Activated CD8-positive, alpha-beta memory T cell treated with anti-CD3 and anti-CD28 coated beads, Interleukin-2, amount 10 ng/mL, durations not matched to agents 7 days and 5 days (primary cell): Measurements from ENCODE around the gene PKNOX2. TPM values are rescaled to one million over a fixed set of nuclear protein-coding genes. Genes with fewer than 3 reads are reported as not detected.

Experiments used
- ATAC-seq: fragments of 150-1000 bp; cut with Tn5 transposase; one replicate; pipeline ENCODE4 v1.10.0; 2021; ENCODE audit warnings: moderate library complexity
- CTCF ChIA-PET: fragments of 350-600 bp; sonication (Branson Sonifier 250); formaldehyde crosslinking; loops from one replicate; lab custom pipeline; 2021; ENCODE audit warnings: antibody characterized with exemption; lab: Charles Lee
- DNase-seq: peaks from one replicate; pipeline ENCODE4 v3.0.0-alpha.2; 2020
- H3K27ac Mint-ChIP-seq: one replicate; pipeline ENCODE4 v1.8.0; 2021; ENCODE audit warnings: mild to moderate bottlenecking, mixed read lengths
- H3K27me3 Mint-ChIP-seq: one replicate; pipeline ENCODE4 v1.8.0; 2021; ENCODE audit warnings: mixed read lengths
- H3K36me3 Mint-ChIP-seq: one replicate; pipeline ENCODE4 v1.8.0; 2021; ENCODE audit warnings: mild to moderate bottlenecking, mixed read lengths
- H3K4me1 Mint-ChIP-seq: one replicate; pipeline ENCODE4 v1.8.0; 2021; ENCODE audit warnings: mixed read lengths
- H3K4me3 Mint-ChIP-seq: one replicate; pipeline ENCODE4 v1.8.0; 2021; ENCODE audit warnings: mild to moderate bottlenecking, moderate library complexity, mixed read lengths
- H3K9me3 Mint-ChIP-seq: one replicate; pipeline ENCODE4 v1.8.0; 2022; ENCODE audit warnings: low read depth, mixed read lengths
- total RNA-seq, 2 experiments: library from RNA; stranded (reverse); gene quantifications; one replicate each; pipeline ENCODE4 v1.2.3, GENCODE V29; 2021

The PKNOX2 gene
- total RNA-seq, 2 experiments from 2014 or later = not detected

GRCh38 chr11:125242141-125242775 is 77.7 kb downstream of the PKNOX2 start:
- Mint-ChIP-seq H3K9me3 (no peaks in the 10 kb centered on the region), H3K36me3 (no peaks in the 10 kb centered on the region)
- CTCF ChIA-PET = no interaction called here

GRCh38 chr11:125244166-125244565 is 79.6 kb downstream of the PKNOX2 start:
- H3K4me1 Mint-ChIP-seq = no peaks in the 10 kb centered on the region
- no peaks in the 10 kb centered on the region for H3K36me3 Mint-ChIP-seq
- no peak overlapping the region for H3K27ac Mint-ChIP-seq
- CTCF ChIA-PET = no interaction called here
- no peak overlapping the region for H3K4me3 Mint-ChIP-seq
- H3K9me3 Mint-ChIP-seq = no peaks in the 10 kb centered on the region
- DNase-seq (no peak), ATAC-seq (no peak)
- peaks cover 21% of the 10 kb centered on the region for H3K27me3 Mint-ChIP-seq

More at GRCh38 chr11:125242141-125242775, 77.7 kb downstream of the PKNOX2 start:
- Mint-ChIP-seq H3K4me1 (no peaks in the 10 kb centered on the region), H3K27ac (no peak overlapping the region), H3K4me3 (no peak overlapping the region), H3K27me3 (peaks cover 18% of the 10 kb centered on the region)
- DNase-seq (no peak), ATAC-seq (no peak)

DNA sequence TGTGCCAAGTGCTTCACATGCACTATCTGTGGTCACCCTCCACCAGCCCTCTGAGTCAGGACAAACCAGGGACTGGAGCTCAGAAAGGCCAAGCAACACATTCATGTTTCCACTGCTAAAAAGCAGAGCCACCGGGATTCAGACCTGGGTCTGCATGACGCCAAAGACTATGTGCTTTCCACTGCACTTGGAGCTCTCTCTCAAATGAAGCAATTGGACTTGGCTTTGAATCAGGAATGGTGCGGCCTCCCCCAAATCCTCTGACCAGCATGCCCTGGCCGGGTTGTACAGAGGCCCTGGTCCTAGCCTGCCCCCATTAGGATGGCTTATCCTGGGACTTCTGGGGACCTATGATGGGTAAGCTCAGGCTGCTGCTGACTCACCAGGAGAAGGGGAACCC is 80.7 kb downstream of the PKNOX2 start:
- H3K27ac Mint-ChIP-seq = no peak overlapping the region
- H3K4me3 Mint-ChIP-seq = no peak overlapping the region
- DNase-seq (no peak), ATAC-seq (no peak)
- H3K4me1 Mint-ChIP-seq = no peaks in the 10 kb centered on the region
- no peaks in the 10 kb centered on the region for H3K36me3 Mint-ChIP-seq
- no peaks in the 10 kb centered on the region for H3K9me3 Mint-ChIP-seq
- peaks cover 11% of the 10 kb centered on the region for H3K27me3 Mint-ChIP-seq
- CTCF ChIA-PET = no interaction called here

DNA sequence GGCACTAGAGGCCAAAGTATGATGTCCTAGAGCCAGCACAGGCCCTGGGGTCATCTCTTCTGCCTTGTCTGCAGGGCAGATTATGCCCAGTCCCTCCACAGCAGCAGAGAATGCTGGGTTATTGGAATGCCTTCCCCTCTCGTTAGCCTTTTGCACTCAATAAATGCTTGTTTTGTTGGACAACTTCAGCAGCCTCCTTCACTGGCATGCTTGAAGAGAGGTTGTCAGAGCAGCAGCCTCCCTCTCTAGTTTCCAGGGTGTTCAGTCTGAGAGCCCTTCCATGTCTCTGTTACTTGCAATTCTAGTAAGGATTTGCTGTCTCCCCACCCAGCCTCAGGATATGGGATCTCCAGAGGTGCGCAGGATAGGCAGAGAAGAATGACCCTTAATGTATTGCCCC is 82.9 kb downstream of the PKNOX2 start:
- no peaks in the 10 kb centered on the region for H3K4me1 Mint-ChIP-seq
- H3K4me3 Mint-ChIP-seq = no peak overlapping the region
- H3K27me3 Mint-ChIP-seq = peaks cover 9% of the 10 kb centered on the region
- CTCF ChIA-PET = no interaction called here
- no peaks in the 10 kb centered on the region for H3K9me3 Mint-ChIP-seq
- no peak overlapping the region for H3K27ac Mint-ChIP-seq
- H3K36me3 Mint-ChIP-seq = no peaks in the 10 kb centered on the region
- ATAC-seq (no peak), DNase-seq (no peak)

- no peaks in the 10 kb centered on the region for H3K36me3 Mint-ChIP-seq
- H3K27me3 Mint-ChIP-seq = peaks cover 9% of the 10 kb centered on the region
- DNase-seq (no peak), ATAC-seq (no peak)
- no peak overlapping the region for H3K27ac Mint-ChIP-seq
- H3K4me1 Mint-ChIP-seq = no peaks in the 10 kb centered on the region
- CTCF ChIA-PET = no interaction called here
- no peaks in the 10 kb centered on the region for H3K9me3 Mint-ChIP-seq
- no peak overlapping the region for H3K4me3 Mint-ChIP-seq
Observed at GRCh38 chr11:125250318-125251213, 86.0 kb downstream of the PKNOX2 start.

DNA sequence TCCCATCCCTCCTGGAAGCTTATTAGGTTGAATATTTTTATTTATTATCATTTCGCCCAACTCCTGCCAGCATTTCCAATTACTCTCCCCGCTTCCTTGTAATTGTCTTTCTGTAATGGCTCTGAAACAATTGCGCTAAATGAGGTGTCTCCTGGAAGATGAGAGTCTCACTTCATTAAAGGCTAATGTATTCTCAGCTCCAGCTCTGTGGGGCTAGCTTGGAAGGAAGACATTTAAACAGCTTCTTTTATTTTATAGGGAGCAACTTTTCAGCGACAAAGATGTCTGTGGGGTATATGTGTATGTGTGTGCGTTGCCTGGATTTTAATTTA is 86.6 kb downstream of the PKNOX2 start:
- Mint-ChIP-seq H3K4me1 (no peaks in the 10 kb centered on the region), H3K27ac (no peak overlapping the region), H3K4me3 (no peak overlapping the region), H3K27me3 (peaks cover 9% of the 10 kb centered on the region), H3K9me3 (no peaks in the 10 kb centered on the region), H3K36me3 (no peaks in the 10 kb centered on the region)
- DNase-seq (no peak), ATAC-seq (no peak)
- CTCF ChIA-PET = no interaction called here

DNA sequence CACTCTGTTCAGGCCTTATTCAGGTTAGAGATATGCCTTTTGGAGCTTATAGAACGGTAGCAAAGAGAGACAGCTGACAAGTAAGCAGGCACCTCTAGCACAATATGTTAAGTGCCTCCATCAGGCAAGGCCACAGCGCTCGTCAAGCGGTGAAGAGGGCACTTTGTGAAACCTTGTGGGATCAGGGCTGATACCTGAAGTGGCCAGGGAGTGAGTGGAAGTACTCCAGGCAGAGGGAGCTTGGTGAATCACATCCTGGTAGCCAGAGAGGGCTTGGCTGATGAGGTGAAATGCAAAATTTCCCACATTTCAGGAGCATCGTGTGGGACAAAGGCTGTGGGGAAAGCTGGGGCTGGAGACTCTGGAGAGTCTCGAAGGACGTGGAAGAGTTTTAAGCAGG is 87.4 kb downstream of the PKNOX2 start:
- CTCF ChIA-PET = no interaction called here
- Mint-ChIP-seq H3K36me3 (no peaks in the 10 kb centered on the region), H3K4me3 (no peak overlapping the region)

GRCh38 chr11:125253289-125253688 is 88.7 kb downstream of the PKNOX2 start:
- no peaks in the 10 kb centered on the region for H3K36me3 Mint-ChIP-seq
- peaks cover 4% of the 10 kb centered on the region for H3K27me3 Mint-ChIP-seq
- H3K27ac Mint-ChIP-seq = no peak overlapping the region
- CTCF ChIA-PET = no interaction called here
- H3K9me3 Mint-ChIP-seq = no peaks in the 10 kb centered on the region
- DNase-seq (no peak), ATAC-seq (no peak)
- H3K4me1 Mint-ChIP-seq = no peaks in the 10 kb centered on the region
- H3K4me3 Mint-ChIP-seq = no peak overlapping the region

More for the DNA sequence above, 87.4 kb downstream of the PKNOX2 start:
- H3K27ac Mint-ChIP-seq = no peak overlapping the region
- H3K4me1 Mint-ChIP-seq = no peaks in the 10 kb centered on the region
- no peak for DNase-seq
- H3K9me3 Mint-ChIP-seq = no peaks in the 10 kb centered on the region
- no peak for ATAC-seq
- H3K27me3 Mint-ChIP-seq = peaks cover 12% of the 10 kb centered on the region

DNA sequence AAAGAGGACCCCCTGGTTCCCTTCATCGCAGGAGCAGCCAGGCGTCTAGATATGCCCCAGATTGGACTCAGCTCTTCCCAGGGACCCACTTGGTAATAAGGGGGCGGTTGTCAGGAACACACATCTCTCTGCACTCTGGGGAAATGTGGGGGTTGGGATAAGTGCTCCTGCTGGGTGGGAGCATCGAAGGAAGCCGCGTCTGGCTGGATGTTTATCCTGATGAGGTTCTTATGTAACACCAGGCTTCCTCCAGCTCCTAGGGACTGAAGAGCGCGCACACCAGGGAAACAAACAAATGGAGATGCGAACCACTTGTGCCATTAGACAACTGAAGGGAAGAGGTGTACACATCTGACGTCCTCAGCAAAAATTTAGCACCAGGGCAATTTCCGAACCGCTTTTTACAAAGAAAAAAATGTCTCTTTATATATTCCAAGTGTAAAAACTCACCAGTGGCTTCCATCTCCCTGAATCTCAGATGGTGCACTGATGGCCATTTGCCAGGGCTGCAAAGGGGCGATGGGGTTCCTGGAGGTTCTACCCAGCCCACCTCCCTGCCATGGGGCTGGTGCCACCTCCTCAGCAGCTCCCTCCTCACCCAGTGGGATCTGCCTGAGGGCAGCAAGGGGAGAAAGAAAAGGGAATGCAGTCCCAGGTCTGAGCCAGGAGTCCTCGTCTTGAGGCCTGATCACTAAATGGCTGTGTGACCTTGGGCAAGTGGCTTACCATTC is 89.4 kb downstream of the PKNOX2 start:
- ATAC-seq (no peak), DNase-seq (no peak)
- Mint-ChIP-seq H3K4me3 (no peak overlapping the region), H3K27me3 (peaks cover 4% of the 10 kb centered on the region), H3K36me3 (no peaks in the 10 kb centered on the region), H3K9me3 (no peaks in the 10 kb centered on the region), H3K27ac (no peak overlapping the region), H3K4me1 (no peaks in the 10 kb centered on the region)
- CTCF ChIA-PET = no interaction called here

- DNase-seq (no peak), ATAC-seq (no peak)
- no peak overlapping the region for H3K4me3 Mint-ChIP-seq
- H3K4me1 Mint-ChIP-seq = no peaks in the 10 kb centered on the region
- CTCF ChIA-PET = no interaction called here
- no peak overlapping the region for H3K27ac Mint-ChIP-seq
- peaks cover 14% of the 10 kb centered on the region for H3K27me3 Mint-ChIP-seq
- H3K36me3 Mint-ChIP-seq = no peaks in the 10 kb centered on the region
- H3K9me3 Mint-ChIP-seq = no peaks in the 10 kb centered on the region
Observed at GRCh38 chr11:125256541-125257189, 92.1 kb downstream of the PKNOX2 start.

- CTCF ChIA-PET = no interaction called here
- Mint-ChIP-seq H3K9me3 (no peaks in the 10 kb centered on the region), H3K27ac (no peak overlapping the region), H3K4me3 (no peak overlapping the region), H3K36me3 (no peaks in the 10 kb centered on the region), H3K4me1 (no peaks in the 10 kb centered on the region), H3K27me3 (peaks cover 20% of the 10 kb centered on the region)
- no peak for ATAC-seq
- no peak for DNase-seq
Observed at GRCh38 chr11:125257190-125257579, 92.6 kb downstream of the PKNOX2 start.

DNA sequence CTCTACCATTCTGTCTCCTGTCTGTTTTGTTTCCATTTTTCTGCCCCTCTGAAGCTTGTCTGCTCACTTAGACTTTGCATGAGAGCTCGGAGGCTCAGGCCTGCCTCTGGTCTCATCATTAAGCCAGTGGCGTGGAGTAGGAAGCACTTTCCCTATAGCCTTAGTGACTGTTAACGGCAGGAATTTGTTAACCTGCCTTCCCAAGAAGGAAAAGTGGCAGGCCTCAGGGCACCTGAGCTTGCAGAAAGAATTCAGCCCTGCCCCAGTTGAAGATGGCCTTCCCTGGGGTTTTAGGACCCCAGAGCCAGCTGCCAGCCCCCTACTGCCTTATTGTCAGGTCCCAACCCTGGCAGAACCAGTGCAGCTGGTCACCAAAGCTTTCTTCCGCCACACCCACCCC is 93.2 kb downstream of the PKNOX2 start:
- H3K27ac Mint-ChIP-seq = no peak overlapping the region
- H3K27me3 Mint-ChIP-seq = peaks cover 24% of the 10 kb centered on the region

GRCh38 chr11:125258291-125259032 is 93.9 kb downstream of the PKNOX2 start:
- no peak overlapping the region for H3K27ac Mint-ChIP-seq
- no peaks in the 10 kb centered on the region for H3K4me1 Mint-ChIP-seq
- no peak for ATAC-seq
- no peak overlapping the region for H3K4me3 Mint-ChIP-seq
- no peak for DNase-seq
- no peaks in the 10 kb centered on the region for H3K36me3 Mint-ChIP-seq
- H3K27me3 Mint-ChIP-seq = peaks cover 31% of the 10 kb centered on the region
- H3K9me3 Mint-ChIP-seq = no peaks in the 10 kb centered on the region
- CTCF ChIA-PET = no interaction called here

More for the DNA sequence above, 93.2 kb downstream of the PKNOX2 start:
- H3K36me3 Mint-ChIP-seq = no peaks in the 10 kb centered on the region
- no peak overlapping the region for H3K4me3 Mint-ChIP-seq
- DNase-seq = no peak
- ATAC-seq = no peak
- no peaks in the 10 kb centered on the region for H3K4me1 Mint-ChIP-seq
- CTCF ChIA-PET = no interaction called here
- H3K9me3 Mint-ChIP-seq = no peaks in the 10 kb centered on the region
